HepG2 (cell line): ENCODE results near the gene PHACTR3. TPM values are rescaled to one million over a fixed set of nuclear protein-coding genes. Genes with fewer than 3 reads are reported as not detected.

ENCODE experiments used
- ATAC-seq: fragments of 200-7000 bp; cut with Tn5 transposase; 3 replicates; pipeline ENCODE4 v1.9.1; 2020; ENCODE audit warnings: mild to moderate bottlenecking, moderate library complexity
- BruUV-seq: library from RNA; stranded (reverse); fragments of 400-500 nt; replicated peaks from 2 replicates; lab custom pipeline; 2021; lab: Mats Ljungman, UMichigan
- CTCF ChIA-PET: fragments of 300-600 bp; formaldehyde crosslinking; extraction: SDS; loops from one replicate; lab custom pipeline; 2021; ENCODE audit warnings: low total read pairs, inconsistent platforms, low intra/inter-chr PET ratio; lab: Yijun Ruan, JAX
- POLR2A ChIA-PET: fragments of 350-600 bp; sonication (Branson Sonifier 250); formaldehyde crosslinking; loops from one replicate; lab custom pipeline; 2020; ENCODE audit warnings: antibody characterized with exemption, inconsistent platforms; lab: Yijun Ruan, JAX
- DNase-seq: peaks from one replicate; pipeline ENCODE4 v3.0.0-alpha.2; 2015; ENCODE audit warnings: low spot score
- FAIRE-seq: peaks from 3 replicates; lab custom pipeline; 2011; peaks lifted over from hg19 to GRCh38; lab: Jason Lieb, UNC
- H2AFZ ChIP-seq: one replicate; pipeline ENCODE4 v1.6.1; 2011; ENCODE audit warnings: low read length, inconsistent platforms
- H3K27ac ChIP-seq: fragments of 300-600 bp; 3 replicates; pipeline ENCODE4 v1.8.0; 2011; ENCODE audit warnings: mixed run types, mild to moderate bottlenecking, mixed read lengths, low read length, inconsistent platforms; ENCODE audit not compliant: insufficient read depth; ENCODE audit errors: extremely low read length
- H3K27me3 ChIP-seq, 2 experiments: fragments of 200-600 bp in 1 of 2; 2 replicates in 1 of 2; 3 replicates in 1 of 2; pipeline versions ENCODE4 v1.6.0 to v1.8.0; 2011; ENCODE audit warnings: low read length in 2 of 2, mild to moderate bottlenecking in 2 of 2, moderate library complexity in 2 of 2, inconsistent platforms in 1 of 2; ENCODE audit not compliant: insufficient read depth in 2 of 2, control insufficient read depth in 1 of 2
- H3K36me3 ChIP-seq, 2 experiments: fragments of 200-600 bp in 1 of 2; replicated peaks in 1 of 2; 2 replicates in 1 of 2; 3 replicates in 1 of 2; pipeline versions ENCODE4 v1.5.1 to v1.8.0; 2011; ENCODE audit warnings: low read length in 2 of 2, inconsistent platforms in 1 of 2; ENCODE audit not compliant: insufficient read depth in 2 of 2, control insufficient read depth in 1 of 2
- H3K4me1 ChIP-seq: 2 replicates; pipeline ENCODE4 v1.5.1; 2012; ENCODE audit warnings: low read length, inconsistent platforms; ENCODE audit not compliant: insufficient read depth
- H3K4me2 ChIP-seq: 2 replicates; pipeline ENCODE4 v1.6.0; 2011; ENCODE audit warnings: low read depth, low read length, inconsistent platforms
- H3K4me3 ChIP-seq, 3 experiments: fragments of 200-600 bp in 1 of 3; sonication (generic), shearing (Covaris generic) in 1 of 3; replicated peaks in 1 of 3; 2 replicates each; pipeline ENCODE4 v1.5.1; 2011 to 2016; ENCODE audit warnings: low read length in 3 of 3, inconsistent platforms in 2 of 3, low read depth in 2 of 3, mild to moderate bottlenecking in 2 of 3, control low read depth in 1 of 3, mixed read lengths in 1 of 3; ENCODE audit not compliant: insufficient read depth in 1 of 3
- H3K79me2 ChIP-seq: one replicate; pipeline ENCODE4 v1.6.1; 2011; ENCODE audit warnings: low read length, inconsistent platforms; ENCODE audit not compliant: insufficient read depth
- H3K9ac ChIP-seq: 2 replicates; pipeline ENCODE4 v1.6.0; 2011; ENCODE audit warnings: mild to moderate bottlenecking, low read depth, low read length, inconsistent platforms; ENCODE audit not compliant: insufficient read depth
- H3K9me3 ChIP-seq: 2 replicates; pipeline ENCODE4 v1.5.1; 2012; ENCODE audit warnings: mild to moderate bottlenecking, low read length
- H4K20me1 ChIP-seq: 2 replicates; pipeline ENCODE4 v1.6.0; 2011; ENCODE audit warnings: inconsistent platforms, mild to moderate bottlenecking, low read length, moderate library complexity; ENCODE audit not compliant: insufficient read depth
- ATAD3A ChIP-seq: sonication (generic); formaldehyde crosslinking; IDR thresholded peaks from 2 replicates; pipeline ENCODE4 v1.4.0; 2020; ENCODE audit warnings: missing genetic modification reagents
- CHD2 ChIP-seq: IDR thresholded peaks from 2 replicates; pipeline ENCODE4 v1.6.1; 2011; ENCODE audit warnings: low read depth, low read length, improper control_type of control experiment
- ETS1 ChIP-seq: sonication (generic); formaldehyde crosslinking; IDR thresholded peaks from 2 replicates; pipeline ENCODE4 v1.4.0; 2020; ENCODE audit warnings: missing genetic modification reagents
- IKZF1 ChIP-seq: fragments of 450-650 bp; IDR thresholded peaks from 2 replicates; pipeline ENCODE4 v1.7.1; 2016
- NFYC ChIP-seq: IDR thresholded peaks from 2 replicates; pipeline ENCODE4 v1.6.1; 2016; ENCODE audit warnings: missing genetic modification reagents, missing compliant biosample characterization
- PBX2 ChIP-seq: IDR thresholded peaks from 2 replicates; pipeline ENCODE4 v1.6.1; 2016; ENCODE audit warnings: control low read depth
- RFX3 ChIP-seq: IDR thresholded peaks from 2 replicates; pipeline ENCODE4 v1.6.1; 2016; ENCODE audit warnings: missing biosample characterization, missing genetic modification reagents
- RFXAP ChIP-seq: sonication (generic); formaldehyde crosslinking; IDR thresholded peaks from 2 replicates; pipeline ENCODE4 v1.4.0; 2020; ENCODE audit warnings: missing genetic modification reagents, borderline replicate concordance
- SMARCC2 ChIP-seq: fragments of 450-650 bp; IDR thresholded peaks from 2 replicates; pipeline ENCODE4 v1.6.1; 2017; ENCODE audit warnings: antibody characterized with exemption, mild to moderate bottlenecking
- SNRNP70 ChIP-seq: fragments of 200-400 bp; formaldehyde crosslinking; IDR thresholded peaks from 2 replicates; pipeline ENCODE4 v1.6.1; 2017; ENCODE audit warnings: mild to moderate bottlenecking, low read depth, low read length, moderate library complexity
- STAG1 ChIP-seq: sonication (generic); formaldehyde crosslinking; IDR thresholded peaks from 2 replicates; pipeline ENCODE4 v1.4.0; 2020; ENCODE audit warnings: missing genetic modification reagents
- THAP8 ChIP-seq: sonication (generic); formaldehyde crosslinking; IDR thresholded peaks from 2 replicates; pipeline ENCODE4 v1.5.1; 2020; ENCODE audit warnings: missing genetic modification reagents, mild to moderate bottlenecking, borderline replicate concordance
- TIGD3 ChIP-seq: sonication (generic); formaldehyde crosslinking; IDR thresholded peaks from 2 replicates; pipeline ENCODE4 v1.5.1; 2020; ENCODE audit warnings: mild to moderate bottlenecking, missing genetic modification reagents, borderline replicate concordance
- XBP1 ChIP-seq: sonication (generic); formaldehyde crosslinking; IDR thresholded peaks from 2 replicates; pipeline ENCODE4 v1.5.0; 2020; ENCODE audit warnings: missing genetic modification reagents
- ZIK1 ChIP-seq: sonication (generic); formaldehyde crosslinking; IDR thresholded peaks from 2 replicates; pipeline ENCODE4 v1.5.0; 2020; ENCODE audit warnings: mild to moderate bottlenecking, low read depth, missing genetic modification reagents, borderline replicate concordance
- ZNF101 ChIP-seq: sonication (generic); formaldehyde crosslinking; IDR thresholded peaks from 2 replicates; pipeline ENCODE4 v1.4.0; 2020; ENCODE audit warnings: mild to moderate bottlenecking, low read depth, missing genetic modification reagents, borderline replicate concordance
- ZNF124 ChIP-seq: sonication (generic); formaldehyde crosslinking; IDR thresholded peaks from 2 replicates; pipeline ENCODE4 v1.4.0; 2020; ENCODE audit warnings: missing genetic modification reagents
- ZNF33B ChIP-seq: sonication (generic); formaldehyde crosslinking; IDR thresholded peaks from 2 replicates; pipeline ENCODE4 v1.5.1; 2020; ENCODE audit warnings: mild to moderate bottlenecking, missing genetic modification reagents
- ZNF530 ChIP-seq: sonication (generic); formaldehyde crosslinking; IDR thresholded peaks from 2 replicates; pipeline ENCODE4 v1.5.0; 2020; ENCODE audit warnings: low read depth, mild to moderate bottlenecking, missing genetic modification reagents
- ZSCAN21 ChIP-seq: sonication (generic); formaldehyde crosslinking; IDR thresholded peaks from 2 replicates; pipeline ENCODE4 v1.8.0; 2022; ENCODE audit warnings: mild to moderate bottlenecking, missing genetic modification reagents, moderate library complexity, borderline replicate concordance
- WGBS: methylation state at CpG from one replicate; pipeline ENCODE4 v1.1.6; 2017; ENCODE audit warnings: low lambda C conversion rate; 5-methylcytosine and 5-hydroxymethylcytosine counted together
- in situ Hi-C: cut with HindIII; loops from 2 replicates; pipeline ENCODE4 v1.10.0; 2017; ENCODE audit warnings: low pct_unique_long_range_greater_than_20kb; ENCODE audit not compliant: extremely low pct_ligation_motif_present
- intact Hi-C: fragments of 100-400 bp; cut with micrococcal nuclease; formaldehyde crosslinking; loops from one replicate; pipeline ENCODE4 v1.10.0; 2022; ENCODE audit not compliant: unreplicated experiment
- polyA plus RNA-seq, 8 experiments: library from polyadenylated mRNA; depleted of rRNA in 3 of 8; stranded (reverse) in 7 of 8; unstranded in 1 of 8; fragments of >200 nt; fragmentation: Illumina TruSeq in 4 of 8; extraction: Trizol in 4 of 8; gene quantifications; 2 replicates each; pipeline versions ENCODE4 v1.2.1 to v1.2.3, GENCODE V29; 2011 to 2016; ENCODE audit warnings: low read depth in 4 of 8, missing spikeins in 1 of 8, mixed read lengths in 1 of 8; ENCODE audit not compliant: insufficient read depth in 1 of 8
- total RNA-seq, 5 experiments: library from RNA; depleted of rRNA; stranded (reverse); fragments of >200 nt; fragmentation: Illumina TruSeq; extraction: Trizol; gene quantifications; 2 replicates each; pipeline ENCODE4 v1.2.3, GENCODE V29; 2016; ENCODE audit warnings: low read depth in 1 of 5

PHACTR3 gene
- total and polyA plus RNA-seq, 2 of the 13 experiments (the other 11 are each of a cell fraction or from before 2014, with no cell fraction given) = not detected

- H4K20me1 ChIP-seq = no peaks in the 10 kb centered on the region
- no peak overlapping the region for H3K9ac ChIP-seq
- no peak overlapping the region for H3K4me2 ChIP-seq
- DNase-seq (no peak), ATAC-seq (no peak), FAIRE-seq (no peak)
- no peaks in the 10 kb centered on the region for H3K36me3 ChIP-seq
- H3K4me1 ChIP-seq = no peaks in the 10 kb centered on the region
- H3K27me3 ChIP-seq = peaks cover 0 to 8% of the 10 kb centered on the region in 2 experiments; a peak in 2 of 5 replicates
- no peaks in the 10 kb centered on the region for H3K9me3 ChIP-seq
- no peak overlapping the region for H3K4me3 ChIP-seq
- in situ Hi-C loops (no loop called here), intact Hi-C loops (no loop called here)
- WGBS = 3% methylated on average over 5 of the region's 5 CpGs
- H2AFZ ChIP-seq = no peak overlapping the region
- no peak overlapping the region for H3K27ac ChIP-seq
- CTCF ChIA-PET = no interaction called here
- TF ChIP-seq RFX3 (CRISPR knock-in tag) (no peak), RFXAP (CRISPR knock-in tag) (no peak), ZNF530 (no peak), ZNF101 (CRISPR knock-in tag) (no peak), THAP8 (CRISPR knock-in tag) (no peak), ATAD3A (CRISPR knock-in tag) (no peak), ZSCAN21 (CRISPR knock-in tag) (no peak), XBP1 (CRISPR knock-in tag) (no peak), NFYC (CRISPR knock-in tag) (no peak), ZNF33B (CRISPR knock-in tag) (no peak), STAG1 (CRISPR knock-in tag) (no peak), ETS1 (CRISPR knock-in tag) (no peak), CHD2 (no peak), SMARCC2 (no peak), TIGD3 (CRISPR knock-in tag) (no peak), PBX2 (CRISPR knock-in tag) (no peak), IKZF1 (no peak), SNRNP70 (no peak), ZNF124 (CRISPR knock-in tag) (no peak), ZIK1 (CRISPR knock-in tag) (no peak)
- POLR2A ChIA-PET = no interaction called here
- no peaks in the 10 kb centered on the region for H3K79me2 ChIP-seq
- BruUV-seq = no TSS peak
Observed at GRCh38 chr20:59561614-59562277, 42.6 kb upstream of the PHACTR3 start.
